GM12873 (cell line): ENCODE results near the gene B4GALT3.

ENCODE experiments used
- CTCF ChIP-seq: IDR thresholded peaks from 2 replicates; pipeline ENCODE4 v1.5.1; 2012; ENCODE audit warnings: low read depth, mild to moderate bottlenecking, moderate library complexity, low read length, control low read depth; ENCODE audit not compliant: insufficient read depth; ENCODE audit errors: missing control alignments

Gene B4GALT3

GRCh38 chr1:161172349-161172748 lies 5.0 kb downstream of the B4GALT3 start:
- TF ChIP-seq CTCF, result no peak

- no peak for TF ChIP-seq CTCF
Observed at GRCh38 chr1:161171696-161172095, 5.6 kb downstream of the B4GALT3 start.

GRCh38 chr1:161171191-161171590 lies 6.1 kb downstream of the B4GALT3 start:
- TF ChIP-seq CTCF, result no peak

GRCh38 chr1:161168906-161169305 lies 8.4 kb downstream of the B4GALT3 start:
- no peak for TF ChIP-seq CTCF

GRCh38 chr1:161166669-161167548 lies 10.4 kb downstream of the B4GALT3 start:
- TF ChIP-seq CTCF, result no peak

GRCh38 chr1:161165742-161166668 lies 11.3 kb downstream of the B4GALT3 start, which contains the start of gene PPOX:
Gene PPOX, plus strand, starts transcription at chr1:161166426. Its CDS starts 422 bp downstream, at chr1:161166848.
- peak; percentile 67 for TF ChIP-seq CTCF
